ENCODE data around the gene CNTFR. TPM values are rescaled to one million over a fixed set of nuclear protein-coding genes. Genes with fewer than 3 reads are reported as not detected.

The CNTFR gene
- total and polyA plus RNA-seq, 2 of the 8 experiments (the other 6 are each of a cell fraction or from before 2014, with no cell fraction given) = 1.2 to 4.2 TPM

DNA sequence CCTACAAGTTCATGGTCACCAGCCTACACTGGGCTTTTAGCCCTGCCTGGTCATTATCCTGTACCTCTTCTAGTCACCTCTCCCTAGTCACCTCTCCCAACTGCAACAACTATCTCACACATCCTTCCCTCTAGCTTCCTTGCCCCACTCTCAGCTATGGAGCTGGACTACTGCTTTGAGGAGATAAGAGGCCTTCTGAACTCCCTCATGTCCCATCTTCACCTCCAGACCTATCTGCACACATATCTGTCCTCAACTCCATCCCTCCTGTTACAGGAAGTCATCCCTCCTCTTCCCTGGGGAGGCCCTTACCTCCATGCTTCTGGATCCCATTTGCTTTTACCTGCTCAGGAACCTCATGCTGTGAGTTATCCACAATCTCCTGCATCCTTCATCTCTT is 16.7 kb upstream of the CNTFR start:
- H3K79me1 ChIP-seq (ENCODE audit: low read depth, low read length) = no peaks in the 10 kb centered on the region
- 0 out of 2 replicates have a peak, but pooled peaks cover 1% of the 10 kb centered on the region for H3K23me2 ChIP-seq (ENCODE audit: low read depth, low read length)
- no peak for DNase-seq (ENCODE audit: low read depth in 1 of 2, low spot score in 2 of 2)
- no peak overlapping the region for H4K91ac ChIP-seq (replicated peaks; ENCODE audit: insufficient read length, low read length)
- H3K18ac ChIP-seq (ENCODE audit: extremely low read depth, low read length) = no peak overlapping the region
- peaks cover 0 to 3% (median 0%) of the 10 kb centered on the region in 4 experiments; a peak in 1 of 7 replicates for H3K27me3 ChIP-seq (replicated peaks in 1 of 4; ENCODE audit: control insufficient read depth in 3 of 4, extremely low read depth in 1 of 4, insufficient read depth in 3 of 4, low read length in 3 of 4)
- H2BK12ac ChIP-seq (ENCODE audit: low read depth, low read length) = no peak overlapping the region
- no peak overlapping the region for H3K27ac ChIP-seq (ENCODE audit: low read depth, low read length)
- ChIA-PET POLR2A (ENCODE audit: partially characterized antibody) (interaction anchor here (2.9 kb wide), 1 partner anchor 14 kb away, joined by 8 read pairs; no protein-coding TSS in a partner anchor), CTCF (ENCODE audit: partially characterized antibody) (interaction anchor here (0.6 to 16.9 kb wide), 16 partner anchors 13 to 182 kb away, joined by 3 to 401 read pairs (median 22); partner anchors contain the start of genes ARID3C and SIGMAR1)
- H3K4me2 ChIP-seq (ENCODE audit: insufficient read depth in 1 of 2, low read depth in 2 of 2, low read length in 2 of 2) = no peak overlapping the region
- no peak for FAIRE-seq
- H3K36me3 ChIP-seq (ENCODE audit: control insufficient read depth in 2 of 4, insufficient read depth in 4 of 4, low read length in 3 of 4) = no peaks in the 10 kb centered on the region
- H2BK20ac ChIP-seq (ENCODE audit: low read length) = no peak overlapping the region
- no peak overlapping the region for H4K5ac ChIP-seq (ENCODE audit: insufficient read length, low read depth, low read length)
- H2BK5ac ChIP-seq (ENCODE audit: low read depth, low read length) = no peak overlapping the region
- no peak overlapping the region for H4K8ac ChIP-seq (ENCODE audit: extremely low read depth, insufficient read depth, low read length)
- peaks cover 0 to 9% (median 3%) of the 10 kb centered on the region in 4 experiments; a peak in 5 of 7 replicates for H3K4me1 ChIP-seq (replicated peaks in 1 of 4; ENCODE audit: control insufficient read depth in 3 of 4, insufficient read depth in 4 of 4, low read length in 3 of 4)
- TF ChIP-seq POU5F1 (IDR thresholded peaks at IDR 0.05; ENCODE audit: low read depth, low read length) = no peak
- TF ChIP-seq POLR2A (IDR thresholded peaks at IDR 0.05; ENCODE audit: control extremely low read depth in 1 of 2, low read depth in 2 of 2, low read length in 2 of 2) = no peak
- TF ChIP-seq SRF (IDR thresholded peaks at IDR 0.05; ENCODE audit: low read depth, low read length) = no peak
- no peak for TF ChIP-seq GTF2F1 (IDR thresholded peaks at IDR 0.05; ENCODE audit: borderline replicate concordance, low read depth, low read length)
- no peak for TF ChIP-seq JUND (IDR thresholded peaks at IDR 0.05; ENCODE audit: low read length)
- TF ChIP-seq CREB1 (IDR thresholded peaks at IDR 0.05) = no peak
- no peak overlapping the region for H2AK5ac ChIP-seq (ENCODE audit: low read depth, low read length)
- H2BK15ac ChIP-seq (ENCODE audit: low read length) = peak overlapping the region; percentile 31; the same call in 1 of the 2 replicates
- no peak overlapping the region for H3K14ac ChIP-seq (ENCODE audit: insufficient read length)
- H3K9ac ChIP-seq (replicated peaks in 1 of 4; ENCODE audit: extremely low read depth in 1 of 4, low read depth in 3 of 4, low read length in 3 of 4) = no peak overlapping the region
- no peak overlapping the region for H2BK120ac ChIP-seq (replicated peaks; ENCODE audit: low read depth, low read length)
- no peak overlapping the region for H3K56ac ChIP-seq (replicated peaks; ENCODE audit: insufficient read length, low read depth, low read length)
- H4K20me1 ChIP-seq (replicated peaks in 1 of 2; ENCODE audit: control insufficient read depth in 1 of 2, insufficient read depth in 2 of 2, low read length in 2 of 2) = no peaks in the 10 kb centered on the region
- no peak overlapping the region for H3K4ac ChIP-seq (replicated peaks; ENCODE audit: insufficient read length, low read depth, low read length)
- no peak overlapping the region for H3K23ac ChIP-seq (ENCODE audit: insufficient read length)
- no peaks in the 10 kb centered on the region for H3K9me3 ChIP-seq (ENCODE audit: insufficient read depth in 2 of 2, low read depth in 1 of 2, low read length in 1 of 2)
- no peak overlapping the region for H2AFZ ChIP-seq (ENCODE audit: low read length)
- no peaks in the 10 kb centered on the region for H3K79me2 ChIP-seq (ENCODE audit: control insufficient read depth in 1 of 2, insufficient read depth in 2 of 2, low read length in 2 of 2)
- no peak overlapping the region for H3K4me3 ChIP-seq (ENCODE audit: extremely low read depth in 1 of 4, insufficient read depth in 2 of 4, low read depth in 3 of 4, low read length in 4 of 4)

Data from H1 (cell line).